Stomach smooth muscle (tissue), 2 donors: ENCODE results near the gene C5orf34.
"Not testable (repeated sequence)": the region's sequence is repeated elsewhere in the genome, so short reads cannot be mapped to it uniquely, and the experiment has no call there.

Source experiments
- H3K27ac ChIP-seq: one replicate; pipeline ENCODE4 v1.7.0; 2013; ENCODE audit warnings: mild to moderate bottlenecking, low read length, inconsistent platforms
- H3K27me3 ChIP-seq, 2 donors: one replicate each; pipeline ENCODE4 v1.7.0; 2013; ENCODE audit warnings: low read length in 2 of 2; ENCODE audit not compliant: insufficient read depth in 2 of 2, control insufficient read depth in 1 of 2
- H3K36me3 ChIP-seq, 2 donors: one replicate each; pipeline ENCODE4 v1.7.0; 2013; ENCODE audit warnings: low read length in 2 of 2; ENCODE audit not compliant: control insufficient read depth in 2 of 2, insufficient read depth in 2 of 2
- H3K4me1 ChIP-seq: one replicate; pipeline ENCODE4 v1.7.0; 2013; ENCODE audit warnings: low read length; ENCODE audit not compliant: control insufficient read depth, insufficient read depth
- H3K4me3 ChIP-seq, 2 donors: one replicate each; pipeline ENCODE4 v1.7.0; 2013; ENCODE audit warnings: low read length in 2 of 2
- H3K9ac ChIP-seq, 2 donors: one replicate each; pipeline ENCODE4 v1.7.0; 2013; ENCODE audit warnings: low read length in 2 of 2, mild to moderate bottlenecking in 1 of 2
- H3K9me3 ChIP-seq, 2 donors: one replicate each; pipeline ENCODE4 v1.7.0; 2013; ENCODE audit warnings: low read length in 2 of 2; ENCODE audit not compliant: control insufficient read depth in 2 of 2
- donor health status: healthy.
- donor health status: Pancreatic carcinoma.

The C5orf34 gene

DNA sequence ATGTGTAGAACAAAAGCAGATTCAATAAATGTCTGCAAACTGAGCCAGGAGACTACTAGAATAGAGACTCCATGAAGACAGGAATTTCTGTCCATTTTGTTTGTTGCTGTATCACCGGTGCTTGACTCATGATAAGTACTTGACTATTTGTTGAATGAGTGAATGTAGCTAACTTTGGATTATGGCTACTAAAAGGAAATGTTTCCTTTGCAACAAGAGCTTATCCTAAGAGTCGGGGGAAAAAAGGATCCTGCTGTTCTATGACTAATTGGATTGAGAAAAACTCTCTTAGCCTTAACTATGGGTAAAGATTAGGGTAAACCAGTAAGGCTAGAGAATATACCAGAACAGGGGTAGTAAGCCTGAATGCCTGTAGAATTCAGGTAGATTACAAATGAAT lies 38.4 kb upstream of the C5orf34 start:
- Histone ChIP-seq H3K4me3 (no peak overlapping the region), H3K27me3 (no peaks in the 10 kb centered on the region), H3K9ac (no peak overlapping the region), H3K9me3 (no peaks in the 10 kb centered on the region), H3K27ac (no peak overlapping the region), H3K4me1 (peaks cover 9% of the 10 kb centered on the region), H3K36me3 (no peaks in the 10 kb centered on the region)

DNA sequence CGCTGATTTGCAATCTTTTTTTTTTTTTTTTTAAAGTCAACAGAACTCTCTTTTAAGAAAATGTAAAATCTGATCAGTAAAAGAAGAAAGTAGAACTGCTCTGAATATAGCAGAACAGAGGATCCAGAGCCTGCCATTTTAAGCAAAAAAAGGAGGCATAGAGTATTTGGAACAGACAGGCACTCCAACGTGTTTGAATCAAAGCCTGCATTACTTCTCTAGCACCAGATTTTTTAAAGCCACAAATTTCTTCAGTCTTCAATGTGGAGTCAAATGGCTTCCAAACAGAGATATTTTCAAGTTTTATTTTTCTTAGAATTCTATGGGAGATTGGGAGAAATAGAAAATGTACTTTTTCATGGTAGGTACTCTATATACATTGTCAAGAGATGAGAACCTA lies 36.8 kb upstream of the C5orf34 start:
- Histone ChIP-seq H3K9me3 (no peaks in the 10 kb centered on the region), H3K4me1 (peaks cover 9% of the 10 kb centered on the region), H3K27me3 (no peaks in the 10 kb centered on the region), H3K4me3 (no peak overlapping the region), H3K9ac (no peak overlapping the region), H3K36me3 (peaks cover 6 to 8% of the 10 kb centered on the region in 2 donors), H3K27ac (no peak overlapping the region)

DNA sequence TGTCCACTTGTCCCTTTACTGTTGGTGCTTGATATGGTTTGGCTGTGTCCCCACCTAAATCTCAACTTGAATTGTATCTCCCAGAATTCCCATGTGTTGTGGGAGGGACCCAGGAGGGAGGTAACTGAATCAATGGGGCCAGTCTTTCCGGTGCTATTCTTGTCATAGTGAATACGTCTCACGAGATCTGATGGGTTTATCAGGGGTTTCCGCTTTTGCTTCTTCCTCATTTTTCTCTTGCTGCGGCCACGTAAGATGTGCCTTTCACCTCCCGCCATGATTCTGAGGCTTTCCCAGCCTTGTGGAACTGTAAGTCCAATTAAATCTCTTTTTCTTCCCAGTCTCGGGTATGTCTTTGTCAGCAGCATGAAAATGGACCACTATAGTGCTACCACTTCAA lies 34.3 kb upstream of the C5orf34 start:
- H3K36me3 ChIP-seq: peaks cover 21 to 22% of the 10 kb centered on the region in 2 donors
- H3K9ac ChIP-seq, H3K9me3 ChIP-seq, H3K4me1 ChIP-seq, H3K27ac ChIP-seq, H3K4me3 ChIP-seq, H3K27me3 ChIP-seq: not testable (repeated sequence)

DNA sequence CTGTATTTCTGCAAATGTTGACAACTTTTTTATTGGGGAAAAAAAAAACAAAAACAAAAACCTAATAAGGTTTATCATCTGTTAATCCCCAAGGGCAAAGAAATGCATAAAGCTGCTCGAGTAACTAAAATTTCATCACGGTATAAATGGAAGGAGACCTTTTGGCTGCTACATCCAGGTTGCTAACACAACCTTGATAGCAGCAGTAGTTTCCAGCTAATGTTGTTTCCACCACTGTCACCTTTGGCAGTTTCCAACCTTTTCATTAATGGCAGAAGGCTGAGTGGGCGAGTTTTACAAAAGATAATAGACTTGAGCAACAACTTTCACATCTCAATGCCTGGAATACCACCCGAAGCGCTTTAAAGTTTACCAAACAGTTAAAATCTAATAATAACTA lies 33.4 kb upstream of the C5orf34 start:
- peaks cover 21 to 22% of the 10 kb centered on the region in 2 donors for H3K36me3 ChIP-seq
- H3K9ac ChIP-seq: no peak overlapping the region
- H3K4me1 ChIP-seq: no peaks in the 10 kb centered on the region
- H3K27ac ChIP-seq: no peak overlapping the region
- no peak overlapping the region for H3K4me3 ChIP-seq
- no peaks in the 10 kb centered on the region for H3K9me3 ChIP-seq
- H3K27me3 ChIP-seq: no peaks in the 10 kb centered on the region

DNA sequence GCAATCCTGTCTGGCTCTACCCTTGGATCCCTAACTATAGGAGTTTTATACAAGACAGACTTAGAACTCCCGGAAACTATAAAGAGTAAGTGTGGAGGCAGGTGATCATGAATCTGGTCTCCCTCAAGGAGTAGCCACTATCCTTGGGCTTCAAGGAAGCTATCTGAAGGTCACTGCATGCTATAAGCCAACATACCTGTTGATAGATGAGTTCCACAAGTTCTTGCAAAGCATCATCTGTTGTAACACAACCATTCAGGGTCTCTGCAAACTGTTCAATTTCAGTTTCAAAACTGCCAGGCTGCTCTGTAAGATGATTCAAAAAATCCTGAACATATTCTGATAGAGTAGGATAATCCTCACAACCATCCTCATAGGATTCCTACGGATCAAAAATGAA lies 32.6 kb upstream of the C5orf34 start:
- Histone ChIP-seq H3K4me3 (no peak overlapping the region), H3K27me3 (no peaks in the 10 kb centered on the region), H3K27ac (no peak overlapping the region), H3K9me3 (no peaks in the 10 kb centered on the region), H3K9ac (no peak overlapping the region), H3K36me3 (peaks cover 21 to 22% of the 10 kb centered on the region in 2 donors), H3K4me1 (no peaks in the 10 kb centered on the region)

DNA sequence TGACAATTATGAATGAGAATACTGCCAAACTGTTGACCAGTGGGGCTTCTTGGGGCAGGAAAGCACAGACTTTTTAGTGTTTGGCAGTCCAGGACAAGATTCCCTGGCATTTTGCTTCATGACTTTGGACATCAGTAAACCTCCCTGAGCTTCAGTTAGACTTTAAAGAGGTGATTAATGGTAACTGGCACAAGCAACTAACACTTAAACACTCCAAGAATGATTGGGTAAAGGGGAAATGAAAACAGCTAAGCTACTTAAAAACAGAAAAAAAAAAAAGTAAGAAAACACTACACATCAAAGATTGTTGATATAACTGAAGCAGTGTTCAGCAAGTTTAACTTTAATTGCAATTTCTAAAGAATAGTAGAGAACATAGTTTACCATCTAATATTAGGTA lies 28.5 kb upstream of the C5orf34 start:
- Histone ChIP-seq H3K36me3 (peaks cover 22 to 30% of the 10 kb centered on the region in 2 donors), H3K4me1 (no peaks in the 10 kb centered on the region), H3K9ac (no peak overlapping the region)

DNA sequence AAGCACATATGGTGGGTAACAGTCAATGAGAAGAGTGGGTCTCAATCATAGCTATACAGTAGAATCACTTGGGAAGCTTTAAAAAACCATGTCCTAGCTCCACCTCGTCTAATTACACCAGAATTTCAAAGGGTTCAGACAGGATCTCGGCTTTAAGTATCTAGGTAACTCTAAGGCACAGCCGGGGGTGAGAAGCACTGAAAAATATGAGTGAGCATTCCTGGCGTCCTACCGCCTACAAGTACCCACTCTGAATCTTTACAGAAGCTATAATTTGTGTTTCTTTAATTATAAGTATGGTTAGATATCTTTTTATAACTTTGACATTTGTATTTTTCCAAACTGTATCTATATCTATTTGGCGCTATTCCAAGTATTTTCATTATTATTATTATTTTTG lies 25.8 kb upstream of the C5orf34 start:
- no peak overlapping the region for H3K9ac ChIP-seq
- H3K4me1 ChIP-seq: no peaks in the 10 kb centered on the region
- no peaks in the 10 kb centered on the region for H3K9me3 ChIP-seq
- H3K27ac ChIP-seq: no peak overlapping the region
- peaks cover 10 to 18% of the 10 kb centered on the region in 2 donors for H3K36me3 ChIP-seq
- no peak overlapping the region for H3K4me3 ChIP-seq
- H3K27me3 ChIP-seq: no peaks in the 10 kb centered on the region

More for the DNA sequence above, 28.5 kb upstream of the C5orf34 start:
- H3K27ac ChIP-seq: no peak overlapping the region
- no peaks in the 10 kb centered on the region for H3K27me3 ChIP-seq
- H3K4me3 ChIP-seq: no peak overlapping the region
- no peaks in the 10 kb centered on the region for H3K9me3 ChIP-seq

DNA sequence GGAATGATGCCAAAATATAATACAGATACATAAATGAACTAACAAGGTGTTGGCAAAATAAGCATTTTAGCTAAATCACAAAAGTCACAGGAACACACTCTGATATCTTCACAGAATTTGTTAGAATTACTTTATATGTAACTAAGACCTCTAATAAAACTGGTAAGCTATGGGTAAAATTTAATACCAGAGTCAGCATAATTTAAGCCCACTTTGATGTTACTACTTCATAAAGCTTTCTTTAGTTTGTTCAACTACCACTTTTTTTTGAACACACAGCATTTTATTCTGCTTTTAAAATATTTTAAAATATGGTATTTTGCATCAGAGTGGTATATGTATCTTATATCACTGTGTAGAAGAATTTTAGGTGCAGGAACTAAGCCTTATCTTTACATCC lies 22.0 kb upstream of the C5orf34 start:
- Histone ChIP-seq H3K4me1 (no peaks in the 10 kb centered on the region), H3K27ac (no peak overlapping the region), H3K4me3 (no peak overlapping the region), H3K9ac (no peak overlapping the region), H3K9me3 (no peaks in the 10 kb centered on the region), H3K36me3 (peaks cover 17 to 45% of the 10 kb centered on the region in 2 donors), H3K27me3 (no peaks in the 10 kb centered on the region)

DNA sequence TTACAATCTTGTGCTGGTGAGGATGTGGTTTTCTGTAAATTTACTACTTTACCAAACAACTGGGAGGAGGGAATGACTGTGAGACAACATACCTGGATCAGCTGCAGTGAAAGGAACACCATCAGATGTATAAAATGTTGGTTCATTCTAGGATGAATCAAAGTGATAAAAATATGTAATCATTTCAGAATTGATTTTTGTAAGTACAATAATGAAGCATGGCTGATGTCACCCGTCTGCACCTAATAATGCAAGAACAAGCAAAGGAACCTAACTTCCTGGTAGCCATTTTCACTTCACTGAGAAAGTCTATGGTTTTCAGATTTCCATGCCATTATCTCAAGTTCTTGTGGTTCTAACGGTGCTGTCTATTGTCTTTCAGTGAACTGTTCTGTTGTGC lies 18.7 kb upstream of the C5orf34 start:
- H3K9ac ChIP-seq: no peak overlapping the region
- no peaks in the 10 kb centered on the region for H3K9me3 ChIP-seq
- H3K36me3 ChIP-seq: peaks cover 25 to 47% of the 10 kb centered on the region in 2 donors
- no peak overlapping the region for H3K4me3 ChIP-seq
- H3K4me1 ChIP-seq: no peaks in the 10 kb centered on the region
- no peak overlapping the region for H3K27ac ChIP-seq
- no peaks in the 10 kb centered on the region for H3K27me3 ChIP-seq

DNA sequence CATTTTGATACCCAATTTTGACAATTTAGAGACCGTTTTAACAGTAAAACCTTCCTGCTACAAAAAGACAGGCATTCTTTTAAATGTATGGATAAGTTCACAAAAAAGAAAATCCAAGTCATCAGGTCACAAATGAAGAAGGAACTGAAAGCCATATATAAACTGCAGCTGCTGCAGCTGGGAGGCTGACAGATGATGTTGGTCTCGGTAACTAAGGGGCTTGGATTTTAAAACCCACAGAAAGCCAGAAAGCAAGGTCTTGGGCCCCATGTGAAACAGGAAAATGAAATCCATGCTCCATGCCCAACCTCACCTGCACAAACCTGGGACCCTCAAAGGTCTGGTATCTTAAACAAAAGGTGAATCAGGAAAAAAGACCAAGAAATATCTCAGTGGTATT lies 15.7 kb upstream of the C5orf34 start:
- no peaks in the 10 kb centered on the region for H3K27me3 ChIP-seq
- no peaks in the 10 kb centered on the region for H3K9me3 ChIP-seq
- peaks cover 28 to 54% of the 10 kb centered on the region in 2 donors for H3K36me3 ChIP-seq
- H3K27ac ChIP-seq: no peak overlapping the region
- H3K4me3 ChIP-seq: no peak overlapping the region
- no peaks in the 10 kb centered on the region for H3K4me1 ChIP-seq
- no peak overlapping the region for H3K9ac ChIP-seq

DNA sequence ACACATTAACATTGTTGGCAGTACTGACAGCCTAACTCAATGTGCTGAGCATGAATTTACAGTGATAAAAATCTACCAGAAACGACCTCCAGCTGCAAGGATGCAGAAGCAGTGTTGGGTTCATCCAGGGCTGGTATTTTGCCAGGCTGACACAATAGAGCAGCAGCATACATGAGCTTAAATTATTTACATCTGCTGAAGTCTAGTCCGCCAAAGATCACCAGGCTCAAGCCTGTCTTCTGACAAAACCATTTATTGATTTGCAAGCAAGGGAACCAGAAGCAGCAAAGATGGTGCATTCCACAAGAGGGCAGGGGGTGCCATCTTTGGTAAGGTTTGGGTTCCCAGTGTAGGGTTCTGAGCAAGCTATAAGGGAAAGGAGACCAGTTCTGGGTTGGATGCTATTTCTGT lies 8.7 kb upstream of the C5orf34 start:
- H3K27ac ChIP-seq: no peak overlapping the region
- H3K9ac ChIP-seq: no peak overlapping the region
- peaks cover 13 to 20% of the 10 kb centered on the region in 2 donors for H3K36me3 ChIP-seq
- H3K9me3 ChIP-seq: no peaks in the 10 kb centered on the region
- no peak overlapping the region for H3K4me3 ChIP-seq
- no peaks in the 10 kb centered on the region for H3K4me1 ChIP-seq
- no peaks in the 10 kb centered on the region for H3K27me3 ChIP-seq
